ENCODE data around the gene CCT8.
A peak's percentile ranks its signal among the peaks of the same experiment; 100 is the strongest.

Gene CCT8, protein sequence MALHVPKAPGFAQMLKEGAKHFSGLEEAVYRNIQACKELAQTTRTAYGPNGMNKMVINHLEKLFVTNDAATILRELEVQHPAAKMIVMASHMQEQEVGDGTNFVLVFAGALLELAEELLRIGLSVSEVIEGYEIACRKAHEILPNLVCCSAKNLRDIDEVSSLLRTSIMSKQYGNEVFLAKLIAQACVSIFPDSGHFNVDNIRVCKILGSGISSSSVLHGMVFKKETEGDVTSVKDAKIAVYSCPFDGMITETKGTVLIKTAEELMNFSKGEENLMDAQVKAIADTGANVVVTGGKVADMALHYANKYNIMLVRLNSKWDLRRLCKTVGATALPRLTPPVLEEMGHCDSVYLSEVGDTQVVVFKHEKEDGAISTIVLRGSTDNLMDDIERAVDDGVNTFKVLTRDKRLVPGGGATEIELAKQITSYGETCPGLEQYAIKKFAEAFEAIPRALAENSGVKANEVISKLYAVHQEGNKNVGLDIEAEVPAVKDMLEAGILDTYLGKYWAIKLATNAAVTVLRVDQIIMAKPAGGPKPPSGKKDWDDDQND

DNA sequence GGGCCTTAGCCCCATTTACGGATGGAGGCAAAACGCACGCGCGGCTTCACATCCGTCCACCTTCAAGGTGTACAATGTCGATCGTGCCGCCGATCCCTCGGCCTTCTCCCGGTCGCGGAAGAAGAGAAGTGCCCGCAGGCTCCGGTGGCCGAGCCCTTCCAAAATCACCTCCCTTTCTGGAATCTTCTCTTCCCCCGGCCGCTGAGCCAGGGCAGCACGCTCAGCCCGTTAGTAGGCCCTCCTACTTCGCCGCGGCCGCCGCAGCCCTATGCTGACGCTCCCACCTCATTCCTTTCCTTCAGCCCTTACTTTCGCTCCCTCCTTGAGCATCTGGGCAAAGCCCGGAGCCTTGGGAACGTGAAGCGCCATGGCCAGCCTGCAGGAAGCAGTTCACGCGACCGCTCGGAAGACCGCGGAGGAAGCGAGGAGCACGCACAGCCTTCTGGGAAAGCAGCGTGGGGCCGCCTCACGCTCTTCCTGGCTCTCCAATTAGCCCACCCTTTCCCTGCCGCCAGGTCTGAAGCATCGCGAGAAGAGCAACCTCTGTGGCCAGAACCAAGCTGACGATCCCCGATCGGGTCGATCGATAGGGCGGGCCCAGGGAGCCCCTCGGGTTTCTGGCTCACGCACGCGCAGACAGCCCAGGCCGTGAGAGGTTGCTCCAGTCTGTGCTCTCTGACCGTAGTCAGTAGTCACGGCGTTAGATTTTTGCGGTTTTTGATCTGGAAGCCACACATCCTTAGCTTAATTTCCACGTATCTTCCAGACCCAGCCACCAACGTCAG lies at the start of gene CCT8:
CCT8 (minus strand) TSS at position 427 of the 785 bp plus-strand sequence; CDS start at position 369, 58 bp downstream.
- DNase-seq (ENCODE audit: low spot score) = peak; percentile 98

DNA sequence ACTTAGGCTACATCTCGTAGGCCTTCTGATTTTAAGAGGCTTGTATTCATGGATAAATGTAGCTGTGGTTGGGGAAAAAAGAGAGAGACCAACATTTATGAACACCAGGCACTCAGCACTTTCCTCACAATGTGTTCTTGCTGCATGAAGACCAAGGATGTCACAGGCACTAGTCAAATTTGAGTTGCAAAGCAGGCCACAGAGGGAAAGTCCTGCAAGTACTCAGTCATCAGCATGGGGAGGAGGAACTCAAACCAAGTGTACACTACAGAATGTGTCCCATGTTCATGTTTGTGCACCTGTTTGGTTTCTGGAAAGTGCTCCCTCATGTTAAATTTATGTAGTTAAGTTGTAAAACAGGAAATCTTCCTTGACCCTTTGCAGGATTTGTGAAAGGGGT lies 48.3 kb upstream of the CCT8 start:
- no peak for DNase-seq (ENCODE audit: low spot score)

DNA sequence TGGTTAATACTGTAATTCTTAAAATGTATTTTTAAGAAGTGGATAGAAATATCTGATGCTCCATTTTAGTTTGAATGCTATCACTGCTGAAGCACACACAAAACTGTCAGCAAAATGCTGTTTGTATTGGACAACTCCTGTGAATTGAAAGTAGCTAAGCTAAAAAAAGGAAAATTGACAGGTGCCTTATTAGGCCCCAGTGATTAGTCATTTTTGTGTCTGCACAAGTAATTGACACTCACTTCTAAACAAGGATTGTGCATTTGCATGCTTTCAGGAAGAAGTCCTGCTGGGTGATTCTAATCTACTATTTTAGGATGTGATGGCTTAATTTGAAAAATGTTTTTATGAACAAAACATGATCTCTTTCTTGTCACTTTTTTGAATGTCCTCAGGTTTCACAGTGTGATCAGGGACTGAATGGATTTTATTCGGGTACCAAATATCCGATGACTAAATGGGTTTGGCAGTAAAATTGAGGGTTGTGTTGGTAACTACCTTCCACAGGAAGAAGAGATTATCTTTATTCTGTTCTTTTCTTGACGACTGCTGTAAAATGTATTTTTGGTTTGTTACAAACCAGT lies 44.0 kb upstream of the CCT8 start:
- DNase-seq (ENCODE audit: low spot score) = no peak

DNA sequence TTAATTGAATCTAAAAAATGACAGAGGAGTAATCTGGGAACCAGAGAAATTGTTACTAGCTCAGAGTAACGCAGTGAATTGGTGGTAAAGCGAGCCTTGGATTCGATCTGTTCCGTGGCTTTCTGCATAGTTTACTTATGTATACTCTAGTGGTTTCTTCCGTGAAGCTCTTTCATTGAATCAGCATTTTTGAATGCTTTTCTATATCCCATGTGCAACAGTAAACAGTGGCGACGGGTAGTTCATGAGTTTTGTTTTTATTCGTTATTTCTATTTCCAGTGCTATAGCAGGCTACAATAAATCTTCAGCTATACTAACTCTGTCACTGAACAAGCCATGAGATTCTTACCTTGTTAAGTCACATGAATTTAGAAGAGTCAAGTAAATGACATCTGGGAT lies 42.5 kb upstream of the CCT8 start:
- DNase-seq (ENCODE audit: low spot score) = no peak

GRCh38 chr21:29114765-29115500 lies 41.5 kb upstream of the CCT8 start:
- no peak for DNase-seq (ENCODE audit: low spot score)

DNA sequence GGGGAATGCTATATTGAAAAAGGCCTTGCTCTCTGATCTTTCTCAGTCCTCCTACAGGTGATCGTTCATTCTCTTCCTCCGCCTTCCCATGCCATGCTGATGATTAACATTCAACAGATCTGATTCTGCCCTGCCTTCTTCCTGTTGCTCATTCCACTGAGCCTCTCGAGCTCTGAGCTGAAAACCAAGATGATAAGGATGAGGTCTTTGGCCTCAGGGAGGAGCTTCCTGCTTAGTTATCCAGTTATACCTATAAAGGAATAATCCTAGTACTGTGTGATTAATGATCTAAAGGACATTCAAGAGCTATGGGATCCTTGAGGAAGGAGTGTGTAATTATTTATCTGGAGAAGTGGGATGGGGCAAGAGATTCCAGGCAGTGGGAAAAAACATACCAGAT lies 31.8 kb upstream of the CCT8 start:
- no peak for DNase-seq (ENCODE audit: low spot score)

DNA sequence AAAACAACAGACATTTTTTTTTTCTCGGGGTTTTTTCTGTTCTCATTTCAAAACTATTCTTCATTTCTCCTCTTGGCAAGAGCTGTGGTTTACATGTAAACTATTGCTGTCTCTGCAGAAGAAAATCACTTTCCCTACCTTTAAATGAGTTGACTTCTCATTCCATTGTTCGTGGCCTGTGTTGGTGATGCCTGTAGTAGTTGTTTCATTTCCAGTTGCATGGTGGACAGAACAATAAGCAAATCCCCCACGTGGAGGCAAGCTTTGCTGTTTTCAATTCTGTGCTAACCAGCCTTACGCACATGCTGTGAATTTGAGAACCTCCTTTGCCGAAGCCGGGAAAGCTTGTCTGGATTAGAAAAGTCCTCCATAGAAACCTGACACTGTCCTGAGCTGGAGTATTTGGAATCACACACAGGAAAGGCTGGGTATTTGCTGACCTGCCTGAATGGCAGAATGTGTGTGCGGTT lies 30.8 kb upstream of the CCT8 start:
- no peak for DNase-seq (ENCODE audit: low spot score)

GRCh38 chr21:29102791-29103257 lies 29.4 kb upstream of the CCT8 start:
- DNase-seq (ENCODE audit: low spot score) = no peak

DNA sequence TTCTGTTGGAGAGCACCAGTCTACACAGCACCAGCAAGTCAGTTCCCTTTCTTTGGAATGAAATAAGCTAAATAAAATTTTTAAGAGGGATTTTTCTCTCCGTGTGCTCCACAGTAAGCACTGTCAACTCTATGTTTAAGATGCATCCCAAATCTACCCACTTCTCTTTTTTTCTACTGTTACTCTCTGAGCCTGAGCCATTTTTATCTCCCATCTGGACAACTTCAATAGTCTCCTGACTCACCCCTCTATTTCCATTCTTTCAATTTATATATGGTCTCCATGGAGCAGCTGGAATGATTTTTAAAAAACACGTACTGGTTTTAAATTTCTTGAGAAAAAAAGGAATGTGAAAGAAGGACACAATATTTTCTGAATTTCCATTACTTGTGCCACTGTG lies 24.7 kb upstream of the CCT8 start:
- DNase-seq (ENCODE audit: low spot score) = no peak

DNA sequence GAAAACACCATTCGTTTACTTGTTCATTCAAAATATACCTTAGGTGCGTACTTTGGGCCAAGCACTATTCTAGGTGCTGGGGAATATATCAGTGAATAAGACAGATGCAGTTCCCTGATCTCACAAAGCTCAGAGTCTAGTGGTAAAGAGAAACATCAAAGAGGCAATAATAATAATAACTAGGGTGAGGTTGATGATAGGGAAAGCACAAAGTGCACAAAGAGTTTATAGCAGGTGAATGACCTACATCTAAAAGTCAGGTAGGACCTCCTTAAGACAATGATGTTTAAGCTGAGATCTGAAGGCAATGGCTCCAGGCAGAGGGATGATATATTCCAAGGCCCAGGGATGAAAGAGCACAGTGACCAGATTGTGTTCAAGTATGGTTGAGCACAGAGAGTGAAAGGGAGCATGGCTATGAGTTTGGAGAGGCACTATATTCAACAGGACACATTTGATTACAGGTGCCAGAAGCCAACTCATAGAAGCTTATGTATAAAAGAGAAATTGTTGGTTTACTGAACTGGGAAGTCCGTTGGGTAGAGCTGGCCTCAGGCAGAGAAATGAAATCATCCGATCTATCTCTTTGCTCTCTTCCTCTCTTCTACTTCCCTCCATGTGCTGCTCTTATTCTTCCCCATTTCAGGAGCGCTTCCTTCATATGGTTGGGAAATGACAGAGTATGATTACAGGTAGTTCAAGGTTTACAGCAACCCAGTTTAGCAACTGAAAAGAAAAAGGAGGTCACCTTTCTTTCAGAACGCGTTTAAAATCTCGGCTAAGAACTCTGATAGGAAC lies 23.0 kb upstream of the CCT8 start:
- no peak for DNase-seq (ENCODE audit: low spot score)

GRCh38 chr21:29092102-29092959 lies 18.9 kb upstream of the CCT8 start:
- DNase-seq (ENCODE audit: low spot score) = no peak

DNA sequence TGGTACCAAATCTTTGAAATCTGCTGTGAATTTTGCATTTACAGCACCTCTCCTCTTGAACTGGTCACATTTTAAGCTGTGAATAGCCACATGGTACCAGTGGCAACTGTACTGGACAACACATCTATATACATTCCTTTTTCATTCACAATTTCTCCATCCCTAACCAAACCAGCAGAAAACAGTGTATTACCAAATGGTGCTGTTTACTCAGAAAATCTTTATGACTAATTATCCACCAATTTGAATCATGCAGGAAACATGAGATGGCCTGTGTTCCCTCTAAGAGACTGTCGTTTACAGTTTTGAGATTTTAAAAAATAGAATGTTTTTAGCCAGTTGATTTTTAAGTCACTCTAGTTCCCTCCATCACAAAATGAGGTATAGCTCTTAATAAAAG lies 17.6 kb upstream of the CCT8 start:
- DNase-seq (ENCODE audit: low spot score) = no peak

GRCh38 chr21:29085106-29085752 lies 11.8 kb upstream of the CCT8 start:
- no peak for DNase-seq (ENCODE audit: low spot score)

GRCh38 chr21:29084372-29084771 lies 10.9 kb upstream of the CCT8 start:
- DNase-seq (ENCODE audit: low spot score) = no peak

GRCh38 chr21:29083306-29083705 lies 9.9 kb upstream of the CCT8 start:
- DNase-seq (ENCODE audit: low spot score) = no peak

- no peak for DNase-seq (ENCODE audit: low spot score)
Measured at GRCh38 chr21:29082046-29082815, 8.8 kb upstream of the CCT8 start.

GRCh38 chr21:29080454-29080941 lies 7.0 kb upstream of the CCT8 start:
- no peak for DNase-seq (ENCODE audit: low spot score)

Measured in D341Med (cell line).